Left lung (tissue), 10 donors: ENCODE results near the gene MGMT. TPM values are rescaled to one million over a fixed set of nuclear protein-coding genes. Genes with fewer than 3 reads are reported as not detected.

Experiments
- ATAC-seq: fragments of 200-7000 bp; cut with Tn5 transposase; one replicate; pipeline ENCODE4 v1.9.1; 2020; ENCODE audit warnings: moderate library complexity
- DNase-seq, 4 donors: peaks; one replicate each; pipeline ENCODE4 v3.0.0-alpha.2; 2013 to 2020
- H3K27ac ChIP-seq, 2 donors: fragments of 200-600 bp; sonication (generic) in 1 of 2; one replicate each; pipeline versions ENCODE4 v1.5.0 to v1.8.0; 2020 to 2021
- H3K27me3 ChIP-seq, 2 donors: fragments of 200-600 bp; sonication (generic) in 1 of 2; one replicate each; pipeline versions ENCODE4 v1.5.0 to v1.8.0; 2020 to 2021
- H3K36me3 ChIP-seq, 2 donors: fragments of 200-600 bp; sonication (generic) in 1 of 2; one replicate each; pipeline versions ENCODE4 v1.5.0 to v1.8.0; 2020 to 2021
- H3K4me1 ChIP-seq, 2 donors: fragments of 200-600 bp; one replicate each; pipeline ENCODE4 v1.8.0; 2021
- H3K4me3 ChIP-seq, 2 donors: fragments of 200-600 bp; sonication (generic) in 1 of 2; one replicate each; pipeline versions ENCODE4 v1.5.0 to v1.8.0; 2020 to 2021; ENCODE audit warnings: mild to moderate bottlenecking in 1 of 2
- H3K9me3 ChIP-seq, 2 donors: fragments of 200-600 bp; sonication (generic) in 1 of 2; one replicate each; pipeline versions ENCODE4 v1.5.0 to v1.8.0; 2020 to 2021
- CTCF ChIP-seq, 2 donors: fragments of 200-600 bp; sonication (generic) in 1 of 2; IDR thresholded peaks; one replicate each; pipeline versions ENCODE4 v1.5.0 to v1.8.0; 2021; ENCODE audit warnings: antibody characterized with exemption in 2 of 2
- intact Hi-C, 2 donors: fragments of 100-400 bp; cut with DNase I; formaldehyde crosslinking; loops; one replicate each; pipeline versions ENCODE4 v1.11.2 to v1.14.2; 2022
- polyA plus RNA-seq, 6 donors: library from polyadenylated mRNA; unstranded; fragments of 120-200 nt; gene quantifications; one replicate each; pipeline ENCODE4 v1.2.1, GENCODE V29; 2013; ENCODE audit not compliant: insufficient read length in 6 of 6
- total RNA-seq, 2 donors: library from RNA; stranded (reverse); fragmentation: NEBNext Ultra II Directional; extraction: Animal tissue kit (Norgen Biotek cat#: 25700); gene quantifications; one replicate each; pipeline ENCODE4 v1.2.1, GENCODE V29; 2021
- donor health status: DM: no; HTN: yes; CAD: no.
- donor health status: DM: no; HTN: no; CAD: no.

MGMT gene
- total and polyA plus RNA-seq, 8 donors = 13.1 to 25.5 (median 17.0) TPM

GRCh38 chr10:129646973-129647372, 179.9 kb downstream of the MGMT start:
- Histone ChIP-seq H3K27ac (no peak overlapping the region), H3K4me1 (no peaks in the 10 kb centered on the region), H3K27me3 (no peaks in the 10 kb centered on the region), H3K4me3 (no peak overlapping the region), H3K9me3 (no peaks in the 10 kb centered on the region), H3K36me3 (no peaks in the 10 kb centered on the region)
- no peak for ATAC-seq
- peak in 1 of 4 donors; percentile 51 for DNase-seq
- TF ChIP-seq CTCF (IDR thresholded peaks at IDR 0.05) = no peak
- intact Hi-C loops = no loop called here

GRCh38 chr10:129647590-129647989, 180.5 kb downstream of the MGMT start:
- no peak overlapping the region for H3K4me3 ChIP-seq
- intact Hi-C loops = no loop called here
- H3K9me3 ChIP-seq = no peaks in the 10 kb centered on the region
- H3K36me3 ChIP-seq = no peaks in the 10 kb centered on the region
- ATAC-seq (no peak), DNase-seq (no peak)
- no peak for TF ChIP-seq CTCF (IDR thresholded peaks at IDR 0.05)
- no peaks in the 10 kb centered on the region for H3K4me1 ChIP-seq
- no peaks in the 10 kb centered on the region for H3K27me3 ChIP-seq
- no peak overlapping the region for H3K27ac ChIP-seq

DNA sequence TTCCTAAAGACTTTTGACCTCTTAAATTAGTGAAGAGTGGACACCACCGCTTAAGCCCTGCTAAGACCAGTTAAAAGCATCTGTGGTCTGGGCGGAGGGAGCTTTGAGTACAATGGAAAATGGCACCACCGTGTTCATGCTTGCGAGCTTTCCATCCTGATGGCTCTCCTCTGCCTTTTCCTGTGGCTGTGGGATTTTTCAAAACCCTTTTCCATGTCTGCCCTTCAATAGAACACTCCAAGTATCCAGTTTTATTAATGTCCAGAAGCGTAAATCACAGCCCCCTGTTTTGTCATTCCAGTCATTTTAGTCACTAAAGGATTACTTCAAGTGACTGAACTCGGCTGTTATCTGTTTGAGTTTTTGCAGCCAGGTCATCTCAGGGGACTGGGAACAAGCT, 181.8 kb downstream of the MGMT start:
- no peaks in the 10 kb centered on the region for H3K27me3 ChIP-seq
- ATAC-seq (no peak), DNase-seq (no peak)
- no peak overlapping the region for H3K27ac ChIP-seq
- no peaks in the 10 kb centered on the region for H3K4me1 ChIP-seq
- no peak overlapping the region for H3K4me3 ChIP-seq
- no peak for TF ChIP-seq CTCF (IDR thresholded peaks at IDR 0.05)
- H3K9me3 ChIP-seq = no peaks in the 10 kb centered on the region
- intact Hi-C loops = no loop called here
- H3K36me3 ChIP-seq = no peaks in the 10 kb centered on the region

- TF ChIP-seq CTCF (IDR thresholded peaks at IDR 0.05) = no peak
- Histone ChIP-seq H3K27me3 (no peaks in the 10 kb centered on the region), H3K4me1 (no peaks in the 10 kb centered on the region), H3K36me3 (no peaks in the 10 kb centered on the region), H3K27ac (no peak overlapping the region), H3K9me3 (no peaks in the 10 kb centered on the region), H3K4me3 (no peak overlapping the region)
- intact Hi-C loops = no loop called here
- ATAC-seq = no peak
- peak in 1 of 4 donors; percentile 51 for DNase-seq
Measured at GRCh38 chr10:129652021-129652420, 185.0 kb downstream of the MGMT start.

DNA sequence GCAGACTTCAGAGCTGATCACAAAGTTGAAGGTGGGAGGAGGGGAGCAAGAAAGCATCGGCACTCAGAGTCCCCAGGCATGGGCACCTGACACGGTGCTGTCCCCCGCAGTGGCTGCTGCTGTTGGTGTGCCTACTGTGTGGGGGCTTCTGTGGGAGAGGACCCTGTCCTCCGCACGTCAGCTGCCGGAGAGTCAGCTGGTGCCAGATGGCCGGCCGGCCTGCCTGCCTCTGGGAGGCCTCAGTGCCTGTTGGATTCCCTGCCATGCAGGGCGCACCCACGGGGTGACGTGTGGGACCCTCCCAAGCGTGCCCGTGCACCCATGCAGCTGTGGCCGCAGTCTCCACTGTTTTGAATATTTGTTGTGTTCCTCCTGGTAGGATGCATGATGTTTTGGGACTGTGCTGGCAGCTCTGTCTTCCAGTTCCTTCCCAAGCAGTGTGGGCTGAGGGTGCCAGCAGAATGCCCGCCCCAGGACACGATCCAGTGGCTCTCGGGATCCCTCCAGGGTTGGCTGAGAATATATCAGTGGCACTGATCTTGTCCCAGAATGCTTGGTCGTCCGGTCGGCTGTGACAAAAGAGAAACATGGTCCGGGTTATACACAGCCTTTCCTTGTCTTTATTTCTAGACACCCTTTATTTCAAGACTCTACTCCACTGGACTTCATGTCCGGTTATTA, 185.6 kb downstream of the MGMT start:
- TF ChIP-seq CTCF (IDR thresholded peaks at IDR 0.05) = no peak
- Histone ChIP-seq H3K27ac (no peak overlapping the region), H3K4me3 (no peak overlapping the region), H3K36me3 (no peaks in the 10 kb centered on the region), H3K9me3 (no peaks in the 10 kb centered on the region), H3K27me3 (no peaks in the 10 kb centered on the region), H3K4me1 (no peaks in the 10 kb centered on the region)
- DNase-seq (peak in 1 of 4 donors; percentile 73), ATAC-seq (no peak)
- intact Hi-C loops = no loop called here
